ENCODE data around the gene HESX1. TPM values are rescaled to one million over a fixed set of nuclear protein-coding genes. Genes with fewer than 3 reads are reported as not detected.

Gene HESX1
- total and polyA plus RNA-seq, 9 of the 15 experiments (the other 6 are each of a cell fraction or from before 2014, with no cell fraction given): 0.16 to 1.2 (median 0.76) TPM

GRCh38 chr3:57224856-57225255 lies 25.1 kb upstream of the HESX1 start:
- Histone ChIP-seq H4K20me1 (replicated peaks; ENCODE audit: control insufficient read depth, insufficient read depth, low read length) (peaks cover 6% of the 10 kb centered on the region; the same call in 1 of the 2 replicates), H3K9me1 (ENCODE audit: control insufficient read depth, insufficient read depth, low read length) (no peaks in the 10 kb centered on the region), H3K27ac (ENCODE audit: extremely low read depth, low read depth, low read length) (no peak overlapping the region), H2AFZ (ENCODE audit: low read depth, low read length) (no peak overlapping the region), H3K36me3 (ENCODE audit: control insufficient read depth, insufficient read depth, low read length) (no peaks in the 10 kb centered on the region), H3K4me3 (no peak overlapping the region), H3K4me1 (replicated peaks in 1 of 2; ENCODE audit: control insufficient read depth in 2 of 2, insufficient read depth in 2 of 2, low read length in 2 of 2) (peaks cover 16 to 23% of the 10 kb centered on the region in 2 experiments; a peak in 4 of 5 replicates), H3K9ac (ENCODE audit: insufficient read depth in 1 of 2, low read depth in 2 of 2, low read length in 2 of 2) (no peak overlapping the region), H3K4me2 (ENCODE audit: insufficient read depth, low read length) (no peak overlapping the region), H3K9me3 (replicated peaks; ENCODE audit: control insufficient read depth, insufficient read depth, low read depth, low read length) (no peaks in the 10 kb centered on the region), H3K79me2 (ENCODE audit: control insufficient read depth, insufficient read depth, low read length) (peaks cover 5% of the 10 kb centered on the region; the same call in 2 of the 3 replicates), H3K27me3 (ENCODE audit: control insufficient read depth in 2 of 2, insufficient read depth in 2 of 2, low read length in 2 of 2) (no peaks in the 10 kb centered on the region)
- CTCF ChIA-PET (ENCODE audit: low intra/inter-chr PET ratio): no interaction called here
- FAIRE-seq (no peak), ATAC-seq (no peak), DNase-seq (ENCODE audit: extremely low read depth in 1 of 4, low spot score in 3 of 4) (no peak)
- in situ Hi-C loops (cut with MboI) (no loop called here), intact Hi-C loops (cut with micrococcal nuclease) (no loop called here)
- POLR2A ChIA-PET: no interaction called here
- TF ChIP-seq, protein P1, sequence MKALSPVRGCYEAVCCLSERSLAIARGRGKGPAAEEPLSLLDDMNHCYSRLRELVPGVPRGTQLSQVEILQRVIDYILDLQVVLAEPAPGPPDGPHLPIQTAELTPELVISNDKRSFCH (CRISPR knock-in tag; IDR thresholded peaks at IDR 0.05): no peak
- TF ChIP-seq, protein P1 (tag; IDR thresholded peaks at IDR 0.05): no peak
- BruUV-seq (replicated peaks): no TSS peak
- 56% methylated on average over 4 of the region's 4 CpGs for WGBS (ENCODE audit: insufficient coverage, low coverage, missing lambda C conversion rate)

- H3K36me3 ChIP-seq (ENCODE audit: control insufficient read depth, insufficient read depth, low read length): no peaks in the 10 kb centered on the region
- no peak overlapping the region for H2AFZ ChIP-seq (ENCODE audit: low read depth, low read length)
- intact Hi-C loops (cut with micrococcal nuclease): loop anchor here (1.0 kb wide), 1 partner anchor 122 kb away; no protein-coding TSS in a partner anchor
- H3K27ac ChIP-seq (ENCODE audit: extremely low read depth, low read depth, low read length): no peak overlapping the region
- no TSS peak for BruUV-seq (replicated peaks)
- peaks cover 3 to 5% of the 10 kb centered on the region in 2 experiments; a peak in 3 of 5 replicates for H3K4me1 ChIP-seq (replicated peaks in 1 of 2; ENCODE audit: control insufficient read depth in 2 of 2, insufficient read depth in 2 of 2, low read length in 2 of 2)
- no peak overlapping the region for H3K4me2 ChIP-seq (ENCODE audit: insufficient read depth, low read length)
- H3K9ac ChIP-seq (ENCODE audit: insufficient read depth in 1 of 2, low read depth in 2 of 2, low read length in 2 of 2): no peak overlapping the region
- ChIA-PET CTCF (ENCODE audit: low intra/inter-chr PET ratio) (interaction anchor here (0.8 to 1.6 kb wide), 2 partner anchors 42 to 122 kb away, joined by 3 to 4 read pairs; no protein-coding TSS in a partner anchor), POLR2A (no interaction called here)
- in situ Hi-C loops (cut with MboI): no loop called here
- ATAC-seq (no peak), DNase-seq (ENCODE audit: extremely low read depth in 1 of 4, low spot score in 3 of 4) (peak in 1 of 4 experiments; percentile 13), FAIRE-seq (no peak)
- H4K20me1 ChIP-seq (replicated peaks; ENCODE audit: control insufficient read depth, insufficient read depth, low read length): no peaks in the 10 kb centered on the region
- H3K27me3 ChIP-seq (ENCODE audit: control insufficient read depth in 2 of 2, insufficient read depth in 2 of 2, low read length in 2 of 2): no peaks in the 10 kb centered on the region
- no peak overlapping the region for H3K4me3 ChIP-seq
- no peaks in the 10 kb centered on the region for H3K9me1 ChIP-seq (ENCODE audit: control insufficient read depth, insufficient read depth, low read length)
- H3K9me3 ChIP-seq (replicated peaks; ENCODE audit: control insufficient read depth, insufficient read depth, low read depth, low read length): no peaks in the 10 kb centered on the region
- H3K79me2 ChIP-seq (ENCODE audit: control insufficient read depth, insufficient read depth, low read length): no peaks in the 10 kb centered on the region
- WGBS (ENCODE audit: insufficient coverage, low coverage, missing lambda C conversion rate): 13% methylated on average over 2 of the region's 2 CpGs
- TF ChIP-seq SMARCB1 (IDR thresholded peaks at IDR 0.05; ENCODE audit: insufficient read length, low read depth) (no peak), PYGO2 (tag; IDR thresholded peaks at IDR 0.05) (no peak), CTCF (IDR thresholded peaks at IDR 0.05 in 2 of 3, conservative IDR thresholded peaks at IDR 0.05 in 1 of 3; ENCODE audit: insufficient read depth in 2 of 3, low read depth in 1 of 3, low read length in 3 of 3) (peak in 1 of 3 experiments; percentile 55; a peak in 3 of 6 replicates), RAD21 (CRISPR knock-in tag; conservative IDR thresholded peaks at IDR 0.05 in 1 of 2, IDR thresholded peaks at IDR 0.05 in 1 of 2) (peak; percentile 40 to 52)
- TF ChIP-seq, protein P2, sequence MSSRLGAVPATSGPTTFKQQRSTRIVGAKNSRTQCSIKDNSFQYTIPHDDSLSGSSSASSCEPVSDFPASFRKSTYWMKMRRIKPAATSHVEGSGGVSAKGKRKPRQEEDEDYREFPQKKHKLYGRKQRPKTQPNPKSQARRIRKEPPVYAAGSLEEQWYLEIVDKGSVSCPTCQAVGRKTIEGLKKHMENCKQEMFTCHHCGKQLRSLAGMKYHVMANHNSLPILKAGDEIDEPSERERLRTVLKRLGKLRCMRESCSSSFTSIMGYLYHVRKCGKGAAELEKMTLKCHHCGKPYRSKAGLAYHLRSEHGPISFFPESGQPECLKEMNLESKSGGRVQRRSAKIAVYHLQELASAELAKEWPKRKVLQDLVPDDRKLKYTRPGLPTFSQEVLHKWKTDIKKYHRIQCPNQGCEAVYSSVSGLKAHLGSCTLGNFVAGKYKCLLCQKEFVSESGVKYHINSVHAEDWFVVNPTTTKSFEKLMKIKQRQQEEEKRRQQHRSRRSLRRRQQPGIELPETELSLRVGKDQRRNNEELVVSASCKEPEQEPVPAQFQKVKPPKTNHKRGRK (tag; IDR thresholded peaks at IDR 0.05): no peak
Measured at GRCh38 chr3:57221883-57222282, 22.1 kb upstream of the HESX1 start.
